Activated T-cell treated with anti-CD3 and anti-CD28 coated beads for 48 hours (primary cell): ENCODE measurements around the gene SLC24A4.

ENCODE experiments used
- DNase-seq: peaks from one replicate; pipeline ENCODE4 v3.0.0-alpha.2; 2020; ENCODE audit warnings: low read depth

SLC24A4 gene

GRCh38 chr14:92316176-92316575 is 6.8 kb upstream of the SLC24A4 start:
- DNase-seq: no peak

GRCh38 chr14:92316937-92317336 is 6.0 kb upstream of the SLC24A4 start:
- DNase-seq: no peak

- no peak for DNase-seq
Measured at GRCh38 chr14:92317511-92317910, 5.5 kb upstream of the SLC24A4 start.

GRCh38 chr14:92321701-92322100 is 1.3 kb upstream of the SLC24A4 start:
- DNase-seq: no peak

- no peak for DNase-seq
Measured at GRCh38 chr14:92322516-92322915, 449 bp upstream of the SLC24A4 start.

GRCh38 chr14:92323916-92324818 is 1.2 kb downstream of the SLC24A4 start:
- DNase-seq: no peak

- DNase-seq: no peak
Measured at GRCh38 chr14:92325835-92326234, 2.9 kb downstream of the SLC24A4 start.

GRCh38 chr14:92328664-92329255 is 5.8 kb downstream of the SLC24A4 start:
- no peak for DNase-seq

GRCh38 chr14:92334050-92334449 is 11.1 kb downstream of the SLC24A4 start:
- no peak for DNase-seq

- no peak for DNase-seq
Measured at GRCh38 chr14:92336363-92336762, 13.4 kb downstream of the SLC24A4 start.

GRCh38 chr14:92339426-92339825 is 16.5 kb downstream of the SLC24A4 start:
- no peak for DNase-seq

GRCh38 chr14:92340071-92340470 is 17.1 kb downstream of the SLC24A4 start:
- no peak for DNase-seq

- peak; percentile 19 for DNase-seq
Measured at GRCh38 chr14:92340931-92341330, 18.0 kb downstream of the SLC24A4 start.

- DNase-seq: peak; percentile 35
Measured at GRCh38 chr14:92341791-92342190, 18.8 kb downstream of the SLC24A4 start.

- no peak for DNase-seq
Measured at GRCh38 chr14:92348154-92348553, 25.2 kb downstream of the SLC24A4 start.

GRCh38 chr14:92351750-92352149 is 28.8 kb downstream of the SLC24A4 start:
- no peak for DNase-seq

- DNase-seq: peak; percentile 21
Measured at GRCh38 chr14:92352158-92352985, 29.4 kb downstream of the SLC24A4 start.

- DNase-seq: no peak
Measured at GRCh38 chr14:92353447-92353846, 30.5 kb downstream of the SLC24A4 start.

GRCh38 chr14:92356677-92357076 is 33.7 kb downstream of the SLC24A4 start:
- no peak for DNase-seq

GRCh38 chr14:92360651-92361370 is 37.8 kb downstream of the SLC24A4 start:
- no peak for DNase-seq

- DNase-seq: no peak
Measured at GRCh38 chr14:92362781-92363235, 39.8 kb downstream of the SLC24A4 start.

- no peak for DNase-seq
Measured at GRCh38 chr14:92366237-92366636, 43.3 kb downstream of the SLC24A4 start.
